Measurements from ENCODE around the gene C2CD2. TPM values are rescaled to one million over a fixed set of nuclear protein-coding genes. Genes with fewer than 3 reads are reported as not detected.

Gene C2CD2
- total and polyA plus RNA-seq, 9 donors: 18.9 to 61.5 (median 37.4) TPM

- Histone ChIP-seq H3K4me3 (no peak overlapping the region), H3K27ac (no peak overlapping the region), H3K27me3 (no peaks in the 10 kb centered on the region), H3K36me3 (no peaks in the 10 kb centered on the region), H3K9me3 (no peaks in the 10 kb centered on the region), H3K4me1 (ENCODE audit: insufficient read depth) (no peaks in the 10 kb centered on the region)
- 59 to 89% (median 59%) methylated on average over 6 of the region's 6 CpGs for WGBS, 3 donors
- intact Hi-C loops (cut with DNase I): no loop called here
- DNase-seq: no peak
- TF ChIP-seq EP300 (IDR thresholded peaks at IDR 0.05) (no peak), POLR2A (IDR thresholded peaks at IDR 0.05) (no peak), CTCF (IDR thresholded peaks at IDR 0.05) (no peak)
Measured at GRCh38 chr21:41890355-41890754, 63.5 kb downstream of the C2CD2 start.

GRCh38 chr21:41888749-41889376, 65.0 kb downstream of the C2CD2 start:
- Histone ChIP-seq H3K36me3 (no peaks in the 10 kb centered on the region), H3K27me3 (no peaks in the 10 kb centered on the region), H3K4me3 (no peak overlapping the region), H3K9me3 (no peaks in the 10 kb centered on the region), H3K27ac (no peak overlapping the region), H3K4me1 (ENCODE audit: insufficient read depth) (no peaks in the 10 kb centered on the region)
- no peak for TF ChIP-seq POLR2A (IDR thresholded peaks at IDR 0.05)
- TF ChIP-seq EP300 (IDR thresholded peaks at IDR 0.05): no peak
- TF ChIP-seq CTCF (IDR thresholded peaks at IDR 0.05): no peak
- intact Hi-C loops (cut with DNase I): loop anchor here in 1 of 4 donors (10.0 kb wide), 1 partner anchor 66 kb away; the partner anchor contains the start of gene C2CD2
- DNase-seq: no peak
- WGBS, 3 donors: 63 to 85% (median 68%) methylated on average over 13 of the region's 13 CpGs

GRCh38 chr21:41887667-41888066, 66.2 kb downstream of the C2CD2 start:
- Histone ChIP-seq H3K27me3 (no peaks in the 10 kb centered on the region), H3K36me3 (no peaks in the 10 kb centered on the region), H3K4me3 (no peak overlapping the region), H3K4me1 (ENCODE audit: insufficient read depth) (no peaks in the 10 kb centered on the region), H3K27ac (no peak overlapping the region), H3K9me3 (no peaks in the 10 kb centered on the region)
- WGBS, 3 donors: 85 to 92% (median 92%) methylated on average over 5 of the region's 5 CpGs
- intact Hi-C loops (cut with DNase I): loop anchor here in 1 of 4 donors (10.0 kb wide), 1 partner anchor 67 kb away; the partner anchor contains the start of gene C2CD2
- TF ChIP-seq POLR2A (IDR thresholded peaks at IDR 0.05) (no peak), EP300 (IDR thresholded peaks at IDR 0.05) (no peak), CTCF (IDR thresholded peaks at IDR 0.05) (no peak)
- DNase-seq: no peak

GRCh38 chr21:41886328-41886727, 67.5 kb downstream of the C2CD2 start:
- no peak for DNase-seq
- intact Hi-C loops (cut with DNase I): loop anchor here in 1 of 4 donors (10.0 kb wide), 1 partner anchor 68 kb away; the partner anchor contains the start of gene C2CD2
- no peak for TF ChIP-seq EP300 (IDR thresholded peaks at IDR 0.05)
- TF ChIP-seq POLR2A (IDR thresholded peaks at IDR 0.05): no peak
- no peak for TF ChIP-seq CTCF (IDR thresholded peaks at IDR 0.05)
- Histone ChIP-seq H3K27me3 (no peaks in the 10 kb centered on the region), H3K36me3 (no peaks in the 10 kb centered on the region), H3K9me3 (no peaks in the 10 kb centered on the region), H3K4me3 (no peak overlapping the region), H3K4me1 (ENCODE audit: insufficient read depth) (no peaks in the 10 kb centered on the region), H3K27ac (no peak overlapping the region)
- WGBS, 3 donors: 42 to 62% (median 58%) methylated on average over 7 of the region's 7 CpGs
